GM18951 (cell line): ENCODE results near the gene HLA-DRB1.
A peak's percentile ranks its signal among the peaks of the same experiment; 100 is the strongest.
"Not testable (repeated sequence)": the region's sequence is repeated elsewhere in the genome, so short reads cannot be mapped to it uniquely, and the experiment has no call there.

Experiments
- POLR2A ChIP-seq: IDR thresholded peaks from 4 replicates; pipeline ENCODE4 v1.6.1; 2011; ENCODE audit warnings: mild to moderate bottlenecking; ENCODE audit not compliant: insufficient read length, insufficient read depth; ENCODE audit errors: extremely low read depth
- in situ Hi-C: fragments of 300-500 bp; cut with MboI; formaldehyde crosslinking; loops from one replicate; pipeline ENCODE4 v1.12.0; 2022; ENCODE audit warnings: low sequenced_read_pairs, mixed read lengths, inconsistent platforms; ENCODE audit not compliant: unreplicated experiment

The HLA-DRB1 gene

DNA sequence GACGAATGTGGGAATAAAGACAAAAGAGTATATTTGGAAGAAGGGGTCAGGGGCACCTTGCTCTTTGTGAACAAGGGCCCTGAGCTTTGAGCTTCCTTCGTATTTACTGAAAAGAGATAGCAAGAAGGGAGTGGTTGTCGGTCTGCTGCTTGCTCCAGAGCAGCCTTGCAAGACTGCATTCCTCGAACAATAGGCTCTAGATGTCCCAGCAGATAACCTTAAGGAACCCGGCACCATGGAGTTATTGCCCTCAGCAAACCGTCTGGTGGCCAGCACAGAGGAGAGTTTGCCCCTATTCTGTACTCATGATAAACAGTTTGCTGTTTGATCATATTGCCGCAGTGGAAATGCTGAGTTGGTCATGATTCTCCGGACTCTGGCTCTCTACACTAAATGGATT, 22.7 kb downstream of the HLA-DRB1 start:
- in situ Hi-C loops = no loop called here

DNA sequence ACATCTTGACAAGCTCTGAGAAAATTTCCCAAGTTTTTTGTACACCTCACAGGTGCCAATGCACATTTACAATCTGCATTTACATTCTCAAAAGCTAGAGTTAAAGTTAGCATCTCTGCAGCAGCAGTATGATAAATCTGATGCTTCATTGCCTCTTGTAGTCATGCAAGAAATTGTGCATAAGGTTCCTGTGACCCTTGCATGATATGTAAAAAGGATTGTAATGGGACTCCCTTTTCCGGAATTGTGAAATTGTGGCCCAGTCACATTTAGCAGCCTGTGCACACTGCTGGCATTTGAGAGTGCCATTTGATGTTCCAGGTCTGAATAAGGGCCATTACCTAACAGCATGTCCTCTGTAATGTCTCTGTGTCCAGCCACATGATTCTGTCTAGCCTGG, 24.1 kb downstream of the HLA-DRB1 start:
- in situ Hi-C loops = no loop called here
- no peak for TF ChIP-seq POLR2A

More for the DNA sequence above, 22.7 kb downstream of the HLA-DRB1 start:
- TF ChIP-seq POLR2A = no peak

DNA sequence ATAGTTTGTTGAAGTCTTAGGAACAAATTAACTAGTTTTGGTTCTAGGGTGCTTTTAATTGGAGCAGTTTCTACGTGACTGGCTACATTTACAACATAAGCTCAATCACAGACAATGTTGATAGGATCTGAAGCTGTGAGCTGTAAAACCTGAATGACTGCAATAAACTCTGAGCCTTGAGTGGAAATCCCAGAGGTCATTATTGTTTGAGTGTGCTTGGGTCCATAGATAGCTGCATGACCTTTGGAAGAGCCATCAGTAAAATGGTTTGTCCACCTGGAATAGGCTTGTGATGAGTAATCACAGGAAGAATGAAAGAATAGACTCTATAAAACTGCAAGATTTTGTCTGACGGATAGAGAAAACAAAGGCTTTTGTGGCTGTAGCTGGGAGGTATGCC, 26.7 kb downstream of the HLA-DRB1 start:
- no peak for TF ChIP-seq POLR2A
- in situ Hi-C loops = no loop called here

DNA sequence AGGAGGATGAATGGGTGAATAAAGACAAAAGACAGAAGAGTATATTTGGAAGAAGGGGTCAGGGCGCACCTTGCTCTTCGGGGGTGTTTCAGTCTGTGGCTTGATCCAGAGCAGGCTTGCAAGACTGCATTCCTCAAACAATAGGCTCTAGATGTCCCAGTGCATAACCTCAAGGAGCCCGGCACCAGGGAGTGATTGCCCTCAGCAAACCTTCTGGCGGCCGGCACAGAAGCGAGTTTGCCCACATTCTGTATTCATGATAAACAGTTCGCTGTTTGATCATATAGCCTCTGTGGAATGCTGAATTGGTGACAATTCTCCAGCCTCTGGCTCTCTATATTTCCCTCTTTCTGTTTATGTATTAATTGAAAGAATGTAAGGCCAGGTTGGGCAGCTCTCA, 29.9 kb downstream of the HLA-DRB1 start:
- in situ Hi-C loops = loop anchor here (5.0 kb wide), 1 partner anchor 37 kb away; no protein-coding TSS in a partner anchor

DNA sequence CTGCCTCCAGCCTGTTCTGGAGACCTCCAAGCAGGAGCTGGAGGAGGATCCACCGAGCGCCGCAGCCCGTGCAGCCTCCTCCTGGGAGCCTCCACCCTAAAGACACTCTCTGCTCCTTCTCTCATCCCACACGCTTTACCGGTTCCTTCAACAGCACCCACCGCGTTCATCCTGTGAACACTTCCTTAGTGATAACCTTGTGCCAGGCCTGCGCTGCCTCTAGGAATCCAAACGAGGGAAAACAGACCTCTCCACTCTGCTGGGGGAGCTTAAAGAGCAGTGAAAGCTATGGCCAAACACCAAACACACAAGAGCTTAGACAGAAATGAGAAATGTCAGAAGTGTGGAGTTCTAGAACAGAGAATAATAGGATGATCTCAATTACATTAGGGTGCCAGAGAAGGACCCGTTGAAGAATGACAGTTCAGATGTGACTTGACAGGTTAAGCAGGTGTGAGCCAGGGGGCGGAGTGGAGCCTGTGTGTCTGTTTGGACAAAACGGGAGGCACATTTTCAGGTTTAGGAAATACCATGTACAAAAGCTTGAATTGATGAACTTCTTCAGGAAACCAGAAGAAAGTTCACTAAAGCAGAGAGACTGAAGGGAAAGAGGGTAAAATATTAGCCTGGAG, 31.1 kb downstream of the HLA-DRB1 start:
- in situ Hi-C loops = loop anchor here (5.0 kb wide), 1 partner anchor 36 kb away; no protein-coding TSS in a partner anchor
- no peak for TF ChIP-seq POLR2A

More for the DNA sequence above, 29.9 kb downstream of the HLA-DRB1 start:
- TF ChIP-seq POLR2A = no peak

DNA sequence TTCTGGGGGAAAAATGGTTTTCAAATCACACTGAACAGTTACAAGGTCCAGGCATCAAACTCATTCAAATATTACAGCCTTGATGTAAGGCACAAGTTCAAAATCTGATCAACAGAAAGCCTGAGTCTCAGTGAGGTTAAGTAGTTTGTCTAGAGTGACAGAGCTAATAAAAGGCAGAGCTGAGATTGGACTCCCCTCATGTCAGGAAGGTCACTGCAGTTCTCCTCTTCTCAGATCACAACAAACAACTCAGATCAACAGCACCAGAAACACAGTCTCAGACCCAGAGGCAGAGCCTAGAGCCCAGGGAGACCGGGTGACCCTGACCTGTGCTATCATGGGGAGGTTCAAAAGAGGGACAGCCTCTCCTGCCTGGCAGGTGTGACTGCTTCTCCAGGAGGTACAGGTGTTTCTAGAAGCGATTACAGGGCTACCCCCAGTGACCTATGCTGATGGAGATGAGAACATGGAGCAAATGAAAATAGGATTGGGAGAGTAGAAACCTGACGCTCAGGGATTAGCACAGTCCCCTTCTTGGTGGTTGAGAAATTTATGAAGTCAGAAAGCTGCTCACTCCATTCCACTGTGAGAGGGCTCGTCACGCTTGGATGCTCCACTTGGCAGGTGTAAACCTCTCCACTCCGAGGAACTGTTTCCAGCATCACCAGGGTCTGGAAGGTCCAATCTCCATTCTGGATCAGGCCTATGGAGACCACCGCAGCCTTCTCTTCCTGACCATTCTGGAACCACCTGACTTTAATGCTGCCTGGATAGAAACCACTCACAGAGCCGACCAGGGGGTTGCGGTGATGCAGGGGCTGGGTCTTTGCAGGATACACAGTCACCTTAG, 35.3 kb downstream of the HLA-DRB1 start:
- in situ Hi-C loops = no loop called here
- TF ChIP-seq POLR2A = no peak

DNA sequence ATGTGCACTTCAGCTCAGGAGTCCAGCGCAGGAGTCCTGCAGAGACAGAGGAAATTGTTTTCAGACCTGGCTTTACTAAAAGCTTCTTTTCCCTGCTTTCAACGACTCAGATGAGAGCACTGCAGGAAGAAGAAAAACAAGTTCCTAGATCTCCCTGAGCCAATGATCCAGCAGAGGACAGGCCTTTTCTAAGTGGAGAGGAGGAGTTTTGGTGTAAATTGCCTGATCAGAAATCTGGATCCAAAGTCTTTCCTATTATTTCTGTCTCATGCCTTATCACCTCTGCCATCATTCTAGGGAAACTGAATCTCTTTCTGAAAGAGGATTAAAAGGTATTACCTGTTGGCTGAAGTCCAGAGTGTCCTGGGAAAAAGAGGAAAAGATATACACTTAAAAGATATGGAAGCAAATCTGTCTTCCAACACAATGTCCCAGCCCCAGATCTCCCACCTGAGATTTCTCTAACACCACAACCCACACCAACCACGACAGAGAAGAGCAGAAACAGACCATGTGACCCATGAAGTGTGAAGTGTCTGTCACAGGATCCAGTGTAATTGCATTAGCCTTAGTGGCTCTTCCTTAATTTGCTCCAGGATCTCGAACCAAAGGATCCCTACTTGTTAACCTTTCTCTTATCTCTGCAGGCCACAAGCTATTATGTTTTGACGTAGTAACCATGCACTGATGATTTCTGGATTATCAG, 36.5 kb downstream of the HLA-DRB1 start:
- in situ Hi-C loops = no loop called here
- TF ChIP-seq POLR2A = no peak

DNA sequence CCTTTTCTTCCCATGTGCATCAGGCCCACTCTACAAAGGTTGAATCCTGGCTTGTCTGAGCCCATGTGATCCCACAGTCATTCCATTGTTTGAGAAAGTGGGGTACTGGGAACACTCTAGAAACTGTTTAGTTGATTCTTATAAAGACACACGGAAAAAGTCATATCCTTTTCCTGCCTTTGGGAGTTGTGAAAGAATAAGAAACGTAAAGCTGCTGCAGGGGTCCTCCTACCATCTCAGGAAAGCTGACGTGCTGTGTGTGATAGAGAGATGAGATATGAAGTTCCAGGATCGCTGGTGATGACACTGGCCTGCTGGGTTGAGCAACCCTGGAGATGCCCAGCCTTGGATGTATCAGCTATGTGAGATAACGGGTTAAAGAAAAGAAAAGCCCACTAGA, 38.2 kb downstream of the HLA-DRB1 start:
- in situ Hi-C loops = no loop called here
- TF ChIP-seq POLR2A = no peak

DNA sequence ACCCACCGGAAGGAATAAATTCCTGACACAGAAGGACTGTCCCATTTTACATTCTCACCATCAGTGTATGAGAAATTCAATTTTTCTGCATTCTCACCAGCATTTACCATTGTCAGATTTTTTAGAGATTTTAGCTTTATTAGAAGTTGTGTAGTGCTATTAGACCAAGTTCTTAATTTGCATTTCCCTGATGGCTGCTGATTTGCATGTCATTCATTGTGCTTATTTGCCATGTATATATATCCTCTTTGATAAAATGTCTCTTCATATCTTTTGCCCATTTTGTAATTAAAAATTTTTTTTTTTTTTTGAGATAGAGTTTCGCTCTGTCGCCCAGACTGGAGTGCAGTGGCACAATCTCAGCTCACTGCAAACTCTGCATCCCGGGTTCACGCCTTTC, 49.8 kb downstream of the HLA-DRB1 start:
- TF ChIP-seq POLR2A = no peak
- in situ Hi-C loops = loop anchor here (5.0 kb wide), 1 partner anchor 38 kb away; no protein-coding TSS in a partner anchor

DNA sequence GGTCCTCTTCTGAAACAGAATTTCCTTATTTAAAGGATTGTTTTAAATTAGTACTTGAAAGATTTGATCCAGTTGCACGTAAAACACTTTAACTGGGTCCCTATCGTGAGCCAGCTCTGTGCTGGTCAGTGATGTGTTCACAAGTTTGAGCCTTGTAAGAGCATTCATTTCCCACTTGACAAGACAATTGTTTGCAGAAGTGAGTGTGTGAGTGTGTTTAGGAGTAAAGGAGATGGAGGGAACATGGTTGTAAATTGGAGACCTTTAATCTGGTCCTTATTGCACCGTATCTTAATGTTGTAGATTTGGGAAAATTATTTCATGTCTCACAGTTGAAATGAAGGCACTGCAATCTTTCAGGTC, 59.2 kb downstream of the HLA-DRB1 start:
- in situ Hi-C loops = not testable (repeated sequence)

DNA sequence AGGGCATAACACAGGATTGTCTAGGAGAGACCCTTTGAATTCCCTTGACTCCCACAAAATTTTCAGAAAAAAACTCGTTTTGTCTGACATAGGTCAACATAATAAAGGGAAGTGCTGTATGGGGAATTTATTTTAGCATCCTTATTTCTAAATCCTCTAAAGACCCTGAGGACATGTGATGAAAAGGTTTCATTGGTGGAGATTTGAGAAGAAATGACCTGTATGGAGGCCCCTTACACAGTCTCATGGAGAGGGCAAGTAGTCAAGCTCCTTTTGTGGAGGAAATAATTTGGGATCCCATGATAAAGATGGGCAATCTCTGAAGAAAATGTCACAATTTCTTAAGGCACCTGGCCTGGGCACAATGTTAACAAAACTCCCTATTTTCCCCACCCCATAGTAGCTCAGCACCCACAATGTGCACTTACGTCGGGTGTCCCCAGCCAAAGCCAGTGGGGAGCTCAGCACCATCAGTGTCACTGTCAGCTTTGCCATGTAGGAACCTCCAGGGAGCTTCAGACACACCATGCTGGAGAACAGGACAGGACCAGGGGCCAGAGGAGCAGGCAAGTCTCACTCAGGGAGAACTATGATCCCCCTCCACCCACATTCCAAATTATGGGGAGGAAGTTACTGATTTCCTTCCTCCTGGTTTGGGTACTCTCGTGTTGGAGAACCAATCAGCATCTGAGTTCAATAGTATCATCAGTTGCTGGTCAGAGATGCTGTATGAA, 59.8 kb downstream of the HLA-DRB1 start, which contains the start of gene HLA-DRB5:
Gene HLA-DRB5 (minus strand): TSS at position 591 of the 734 bp plus-strand sequence. CDS start 63 bp downstream, at position 528.
- in situ Hi-C loops = loop anchor here (5.0 kb wide), 1 partner anchor 57 kb away; the partner anchor contains the start of gene HLA-DRB1
- peak; percentile 54 for TF ChIP-seq POLR2A
